Stimulated activated CD8-positive, alpha-beta memory T cell treated with anti-CD3 and anti-CD28 coated beads, Interleukin-4, amount 100 ng/mL, for 24 hours (primary cell): ENCODE measurements around the gene TMX4.
"Not testable (repeated sequence)": the region's sequence is repeated elsewhere in the genome, so short reads cannot be mapped to it uniquely, and the experiment has no call there.

Source experiments
- DNase-seq: peaks from one replicate; pipeline ENCODE4 v3.0.0-alpha.2; 2020; ENCODE audit warnings: low read depth

The TMX4 gene, protein sequence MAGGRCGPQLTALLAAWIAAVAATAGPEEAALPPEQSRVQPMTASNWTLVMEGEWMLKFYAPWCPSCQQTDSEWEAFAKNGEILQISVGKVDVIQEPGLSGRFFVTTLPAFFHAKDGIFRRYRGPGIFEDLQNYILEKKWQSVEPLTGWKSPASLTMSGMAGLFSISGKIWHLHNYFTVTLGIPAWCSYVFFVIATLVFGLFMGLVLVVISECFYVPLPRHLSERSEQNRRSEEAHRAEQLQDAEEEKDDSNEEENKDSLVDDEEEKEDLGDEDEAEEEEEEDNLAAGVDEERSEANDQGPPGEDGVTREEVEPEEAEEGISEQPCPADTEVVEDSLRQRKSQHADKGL

GRCh38 chr20:8019246-8019997, at the start of gene TMX4:
TMX4 (minus strand) TSS chr20:8019761; CDS start chr20:8019613, 148 bp downstream.
- peak; percentile 92 for DNase-seq

- DNase-seq: no peak
Measured at GRCh38 chr20:8067082-8067481, 47.5 kb upstream of the TMX4 start.

DNA sequence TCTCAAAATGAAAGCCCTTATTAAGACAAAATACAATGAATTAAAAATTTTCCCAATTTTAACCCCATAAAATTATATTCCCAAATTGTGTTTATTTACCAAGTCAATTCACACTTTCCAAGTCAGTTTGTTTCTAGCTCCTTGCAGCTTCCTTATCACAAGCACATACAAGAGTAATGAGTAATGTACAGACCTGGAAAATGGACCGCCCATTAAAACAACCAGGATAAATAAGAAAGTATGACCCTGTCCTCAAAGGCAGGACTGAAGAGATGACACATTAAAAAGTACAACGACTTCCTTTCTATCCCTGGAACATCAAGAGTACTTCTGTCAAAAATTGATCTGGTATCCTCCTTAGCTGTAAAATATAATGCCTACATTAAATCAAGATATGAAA, 47.1 kb upstream of the TMX4 start:
- DNase-seq: no peak

DNA sequence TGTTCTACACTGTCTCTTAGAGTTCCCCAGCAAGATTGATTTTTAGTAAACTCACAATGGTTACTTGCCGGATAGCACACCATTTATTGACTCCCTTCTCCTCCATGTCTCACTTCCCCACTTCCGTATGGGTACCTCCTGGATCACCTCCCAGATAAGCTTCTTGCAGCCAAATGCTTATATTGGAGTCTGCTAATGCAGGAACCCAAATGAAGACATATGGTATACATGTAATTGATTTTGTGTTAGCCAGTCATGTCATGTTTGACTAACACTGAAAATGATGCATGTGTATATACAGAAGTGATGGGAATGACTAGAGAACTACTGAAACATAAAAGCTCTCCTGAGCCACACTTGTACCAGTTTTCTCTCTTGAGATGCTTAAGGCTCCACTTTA, 46.1 kb upstream of the TMX4 start:
- no peak for DNase-seq

GRCh38 chr20:8062756-8063155, 43.2 kb upstream of the TMX4 start:
- DNase-seq: no peak

GRCh38 chr20:8061861-8062518, 42.4 kb upstream of the TMX4 start:
- no peak for DNase-seq

DNA sequence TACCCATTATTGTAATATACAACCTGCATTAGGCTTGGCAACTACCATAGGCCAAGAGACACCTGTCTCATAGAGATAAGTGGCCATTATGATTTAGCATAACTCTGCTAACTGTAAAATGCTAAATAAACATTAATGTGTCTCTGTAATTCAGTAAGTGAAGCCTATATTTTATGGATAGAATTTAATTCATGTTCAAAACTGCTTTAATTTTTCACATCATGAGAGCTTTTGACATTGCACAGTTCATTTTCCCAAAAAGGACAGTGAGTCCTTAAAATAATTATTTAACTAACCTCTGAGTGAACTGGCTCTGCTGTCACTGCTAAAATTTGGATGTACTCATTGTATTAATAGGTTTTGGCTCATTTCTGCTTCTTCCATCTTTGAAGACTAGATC, 41.4 kb upstream of the TMX4 start:
- DNase-seq: no peak

DNA sequence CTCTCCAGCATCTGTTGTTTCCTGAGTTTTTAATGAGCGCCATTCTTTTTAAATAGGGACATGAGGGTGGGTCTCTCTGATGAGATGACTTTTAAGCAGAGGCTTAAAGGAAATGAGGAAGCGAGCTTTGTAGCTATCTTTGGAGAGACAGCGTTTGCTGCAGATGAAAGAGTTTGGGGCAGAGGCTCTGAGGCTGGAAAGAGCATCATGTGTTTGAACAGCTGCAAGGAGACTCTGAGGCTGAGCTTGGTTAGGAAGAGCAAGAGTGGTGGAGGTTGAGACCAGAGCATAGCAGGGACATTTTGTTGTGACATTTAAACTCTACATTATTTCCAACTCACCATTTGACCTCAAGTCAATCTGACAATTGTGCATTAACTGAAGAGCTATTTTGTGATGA, 38.3 kb upstream of the TMX4 start:
- no peak for DNase-seq

GRCh38 chr20:8055096-8055495, 35.5 kb upstream of the TMX4 start:
- no peak for DNase-seq

GRCh38 chr20:8050157-8050837, 30.7 kb upstream of the TMX4 start:
- DNase-seq: no peak

- DNase-seq: no peak
Measured at GRCh38 chr20:8049310-8049709, 29.7 kb upstream of the TMX4 start.

DNA sequence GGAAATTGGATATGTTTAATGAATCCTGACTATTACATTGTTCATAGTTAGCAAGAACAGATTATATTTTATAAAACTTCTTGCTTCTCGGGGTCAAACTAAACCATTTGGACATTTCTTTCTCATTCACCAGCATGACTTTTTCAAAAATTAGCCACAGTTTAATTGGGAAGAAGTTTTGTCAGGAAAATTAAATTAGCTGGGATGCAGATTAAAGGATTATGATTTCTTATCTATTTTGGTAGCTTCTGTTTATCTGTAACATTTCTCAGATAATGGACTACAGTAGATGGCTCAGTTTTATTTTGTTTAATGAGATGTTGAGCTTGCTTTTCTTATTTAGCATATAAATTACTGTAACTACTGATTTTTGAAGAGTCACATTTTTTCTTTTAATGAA, 26.4 kb upstream of the TMX4 start:
- DNase-seq: no peak

GRCh38 chr20:8043687-8044282, 24.2 kb upstream of the TMX4 start:
- no peak for DNase-seq

- DNase-seq: no peak
Measured at GRCh38 chr20:8039042-8039441, 19.5 kb upstream of the TMX4 start.

GRCh38 chr20:8036771-8037170, 17.2 kb upstream of the TMX4 start:
- DNase-seq: no peak

- DNase-seq: no peak
Measured at GRCh38 chr20:8033151-8033841, 13.7 kb upstream of the TMX4 start.

- no peak for DNase-seq
Measured at GRCh38 chr20:8032499-8032898, 12.9 kb upstream of the TMX4 start.

GRCh38 chr20:8031539-8031938, 12.0 kb upstream of the TMX4 start:
- not testable (repeated sequence) for DNase-seq

- no peak for DNase-seq
Measured at GRCh38 chr20:8021541-8022269, 2.1 kb upstream of the TMX4 start.

DNA sequence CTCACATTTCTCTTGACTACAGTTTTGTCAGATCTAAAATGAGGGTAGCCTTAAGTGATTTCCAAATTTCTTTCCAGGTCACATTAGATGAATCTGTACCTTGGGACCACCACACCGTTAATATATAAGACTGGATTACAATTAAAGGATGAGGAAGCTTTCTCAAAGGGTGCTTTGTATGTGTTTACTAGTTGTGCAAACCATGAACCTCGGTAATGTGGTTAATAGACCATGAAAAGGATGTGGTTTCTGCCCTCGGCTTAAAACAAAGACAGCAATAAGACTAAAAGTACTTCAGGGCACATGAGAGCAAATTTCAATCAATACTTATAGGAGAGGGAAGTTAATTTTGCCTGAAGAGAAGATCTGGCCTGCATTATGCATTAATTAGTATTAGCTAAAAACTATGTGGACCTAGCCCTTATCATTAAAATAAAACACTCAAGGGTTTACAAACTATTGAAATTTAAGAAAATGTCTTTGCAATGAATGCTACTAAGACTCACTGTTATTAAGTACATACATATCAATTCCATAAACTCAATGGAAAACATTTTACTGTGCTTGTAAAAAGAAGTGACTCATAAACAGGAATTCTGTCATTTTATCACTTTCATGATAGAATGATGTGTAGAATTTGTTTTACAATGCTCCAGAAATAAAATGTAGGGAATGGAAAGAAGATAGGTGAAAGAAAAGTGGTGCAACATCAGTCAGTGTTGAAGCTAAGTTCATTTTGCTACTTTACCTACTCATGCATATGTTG, 936 bp upstream of the TMX4 start:
- DNase-seq: no peak
